Measurements from ENCODE around the gene ZNF12.

Gene ZNF12

DNA sequence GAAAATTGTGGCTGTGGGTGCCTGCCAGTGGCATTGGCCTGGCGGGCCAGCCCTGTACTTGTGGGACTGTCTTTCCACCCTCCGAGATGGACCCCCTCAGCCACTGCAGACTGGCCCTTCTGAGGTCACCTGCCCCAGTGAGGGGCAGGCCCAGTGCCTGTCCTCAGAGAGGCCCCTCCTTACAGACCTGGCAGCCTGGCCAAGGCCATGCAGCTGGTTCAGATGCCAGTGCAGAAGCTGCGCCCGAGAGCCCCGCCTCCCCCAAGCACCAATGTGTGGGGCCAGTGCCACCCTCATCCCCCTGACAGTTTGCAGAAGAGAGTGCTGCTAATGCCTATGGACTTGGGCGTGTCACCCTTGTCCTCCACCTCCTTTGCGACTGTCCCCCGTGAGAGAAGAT lies 59.7 kb downstream of the ZNF12 start:
- Mint-ChIP-seq H3K4me3 (no peak overlapping the region), H3K36me3 (ENCODE audit: low read depth) (peaks cover 96% of the 10 kb centered on the region), H3K4me1 (ENCODE audit: low read depth) (no peaks in the 10 kb centered on the region), H3K27me3 (no peaks in the 10 kb centered on the region), H3K27ac (peak overlapping the region; percentile 74), H3K9me3 (peaks cover 4% of the 10 kb centered on the region)
- DNase-seq, result no peak

DNA sequence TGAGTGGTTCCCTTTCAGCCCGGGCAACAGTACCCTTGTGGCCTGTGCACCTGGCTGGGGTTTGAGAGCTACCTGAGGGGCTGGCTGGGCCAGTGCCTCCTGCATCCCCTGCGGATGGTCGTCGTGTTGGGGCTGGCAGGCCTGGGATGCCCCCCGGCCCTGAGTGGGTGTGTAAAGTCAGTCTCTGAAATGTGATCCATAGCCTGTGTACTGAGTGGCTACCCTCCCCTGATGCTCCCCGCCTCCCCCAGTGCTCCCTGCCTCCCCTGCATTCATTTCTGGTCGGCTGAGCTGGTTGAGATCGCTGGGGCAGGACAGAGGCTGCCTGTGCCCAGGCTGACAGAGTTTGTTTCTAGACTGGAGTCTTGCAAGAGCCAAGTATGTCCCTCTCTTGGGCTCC lies 60.3 kb downstream of the ZNF12 start:
- H3K4me3 Mint-ChIP-seq, result no peak overlapping the region
- DNase-seq, result no peak
- no peaks in the 10 kb centered on the region for H3K4me1 Mint-ChIP-seq (ENCODE audit: low read depth)
- H3K27me3 Mint-ChIP-seq, result no peaks in the 10 kb centered on the region
- peaks cover 96% of the 10 kb centered on the region for H3K36me3 Mint-ChIP-seq (ENCODE audit: low read depth)
- H3K27ac Mint-ChIP-seq, result peak overlapping the region; percentile 74
- peaks cover 4% of the 10 kb centered on the region for H3K9me3 Mint-ChIP-seq

DNA sequence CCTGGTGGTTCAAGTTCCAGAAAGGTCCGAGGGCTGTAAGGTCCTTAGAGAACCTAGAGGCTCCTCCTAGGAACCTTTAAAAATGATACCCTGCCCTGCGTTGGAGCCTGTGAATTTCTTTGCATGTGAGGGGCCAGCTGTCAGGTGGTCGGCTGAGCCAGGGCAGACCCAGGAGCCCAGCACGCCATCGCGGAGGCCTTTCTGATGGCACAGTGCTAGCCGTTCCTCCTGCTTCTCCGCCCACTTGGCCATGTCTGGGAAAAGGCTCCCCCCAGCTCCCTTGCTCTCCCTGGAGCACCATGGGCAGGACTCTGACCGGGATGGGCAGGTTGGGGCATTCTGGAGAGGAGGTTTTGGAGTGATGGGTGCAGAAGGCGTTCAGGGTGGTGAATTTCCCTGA lies 62.0 kb downstream of the ZNF12 start:
- Mint-ChIP-seq H3K4me3 (no peak overlapping the region), H3K36me3 (ENCODE audit: low read depth) (peaks cover 96% of the 10 kb centered on the region), H3K4me1 (ENCODE audit: low read depth) (peaks cover 6% of the 10 kb centered on the region), H3K27me3 (no peaks in the 10 kb centered on the region), H3K9me3 (peaks cover 5% of the 10 kb centered on the region), H3K27ac (no peak overlapping the region)
- DNase-seq, result no peak

GRCh38 chr7:6643915-6644625 lies 62.7 kb downstream of the ZNF12 start:
- no peak overlapping the region for H3K4me3 Mint-ChIP-seq
- H3K27ac Mint-ChIP-seq, result no peak overlapping the region
- H3K27me3 Mint-ChIP-seq, result no peaks in the 10 kb centered on the region

DNA sequence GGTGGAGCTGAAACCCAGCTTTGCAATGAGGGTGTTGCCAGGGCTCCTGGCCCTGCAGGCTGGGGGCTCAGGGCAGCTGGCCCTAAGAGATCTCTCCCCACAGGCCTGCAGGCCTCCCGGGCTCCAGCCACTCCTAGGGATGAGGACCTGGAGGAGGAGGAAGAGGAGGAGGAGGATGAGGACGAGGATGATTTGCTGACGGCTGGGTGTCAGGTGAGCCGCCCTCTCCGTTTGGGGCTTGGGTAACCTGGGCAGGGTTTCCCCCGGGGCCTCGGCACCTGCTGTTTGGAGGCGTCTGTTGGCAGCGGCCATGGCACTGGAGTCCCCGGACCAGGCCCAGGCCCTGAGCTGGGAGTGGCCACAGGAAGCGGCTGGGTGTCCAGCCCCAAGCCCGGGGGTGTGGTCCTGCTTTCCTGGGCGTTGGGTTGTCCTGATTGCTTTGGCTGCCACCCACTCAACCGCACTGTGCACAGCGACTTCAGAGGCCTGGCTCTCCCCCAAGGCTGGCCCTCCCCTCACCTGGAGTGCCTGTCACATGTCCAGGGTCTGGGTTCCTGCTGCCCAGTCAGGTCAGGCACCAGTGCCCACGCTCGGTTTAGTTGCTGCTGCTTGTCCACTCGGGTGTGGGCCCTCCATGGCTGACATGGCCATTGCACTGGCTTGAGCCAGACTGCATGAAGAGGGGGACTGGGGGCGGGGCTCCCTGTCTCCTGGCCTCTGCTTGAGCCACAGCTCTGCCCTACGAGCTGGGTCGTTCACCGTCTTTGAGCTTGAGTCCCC lies 63.7 kb downstream of the ZNF12 start:
- H3K27ac Mint-ChIP-seq, result no peak overlapping the region
- peaks cover 5% of the 10 kb centered on the region for H3K9me3 Mint-ChIP-seq
- DNase-seq, result no peak
- H3K4me1 Mint-ChIP-seq (ENCODE audit: low read depth), result peaks cover 22% of the 10 kb centered on the region
- no peaks in the 10 kb centered on the region for H3K27me3 Mint-ChIP-seq
- H3K36me3 Mint-ChIP-seq (ENCODE audit: low read depth), result peaks cover 95% of the 10 kb centered on the region
- no peak overlapping the region for H3K4me3 Mint-ChIP-seq

More at GRCh38 chr7:6643915-6644625, 62.7 kb downstream of the ZNF12 start:
- H3K36me3 Mint-ChIP-seq (ENCODE audit: low read depth), result peaks cover 96% of the 10 kb centered on the region
- H3K9me3 Mint-ChIP-seq, result peaks cover 5% of the 10 kb centered on the region
- no peak for DNase-seq
- peaks cover 13% of the 10 kb centered on the region for H3K4me1 Mint-ChIP-seq (ENCODE audit: low read depth)

GRCh38 chr7:6642239-6642839 lies 64.4 kb downstream of the ZNF12 start:
- H3K9me3 Mint-ChIP-seq, result peaks cover 5% of the 10 kb centered on the region
- H3K4me3 Mint-ChIP-seq, result no peak overlapping the region
- H3K36me3 Mint-ChIP-seq (ENCODE audit: low read depth), result peaks cover 91% of the 10 kb centered on the region
- DNase-seq, result no peak
- no peaks in the 10 kb centered on the region for H3K27me3 Mint-ChIP-seq
- H3K4me1 Mint-ChIP-seq (ENCODE audit: low read depth), result peaks cover 25% of the 10 kb centered on the region
- no peak overlapping the region for H3K27ac Mint-ChIP-seq

- H3K36me3 Mint-ChIP-seq (ENCODE audit: low read depth), result peaks cover 82% of the 10 kb centered on the region
- no peaks in the 10 kb centered on the region for H3K27me3 Mint-ChIP-seq
These were observed 65.3 kb downstream of the ZNF12 start for GRCh38 chr7:6641305-6642035.

GRCh38 chr7:6640246-6640721 lies 66.5 kb downstream of the ZNF12 start:
- Mint-ChIP-seq H3K27ac (peak overlapping the region; percentile 92), H3K27me3 (no peaks in the 10 kb centered on the region), H3K36me3 (ENCODE audit: low read depth) (peaks cover 71% of the 10 kb centered on the region), H3K4me1 (ENCODE audit: low read depth) (peaks cover 25% of the 10 kb centered on the region), H3K9me3 (peaks cover 5% of the 10 kb centered on the region), H3K4me3 (peak overlapping the region; percentile 87)
- peak; percentile 55 for DNase-seq

More at GRCh38 chr7:6641305-6642035, 65.3 kb downstream of the ZNF12 start:
- peak overlapping the region; percentile 4 for H3K27ac Mint-ChIP-seq
- no peak overlapping the region for H3K4me3 Mint-ChIP-seq
- no peak for DNase-seq
- peaks cover 25% of the 10 kb centered on the region for H3K4me1 Mint-ChIP-seq (ENCODE audit: low read depth)
- peaks cover 5% of the 10 kb centered on the region for H3K9me3 Mint-ChIP-seq

DNA sequence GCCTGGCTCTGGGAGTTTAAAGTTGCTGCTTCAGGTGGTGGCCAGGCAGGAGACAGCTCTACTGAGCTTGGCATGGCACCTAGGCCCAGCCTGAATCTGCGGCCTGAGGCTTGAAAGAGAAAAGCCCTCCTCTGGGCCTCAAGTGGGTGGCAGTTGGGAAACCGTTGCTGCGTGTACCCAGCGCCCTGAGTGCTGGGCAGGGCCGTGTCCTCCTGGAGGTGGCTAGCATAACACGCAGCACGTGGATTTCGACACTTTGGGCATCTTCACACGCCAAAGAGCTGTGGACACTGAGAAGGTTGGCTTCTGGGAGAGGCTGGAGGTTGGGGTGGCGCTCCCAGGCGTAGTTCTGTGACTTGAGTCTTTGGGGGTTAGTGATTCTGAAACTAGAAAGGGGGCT lies 67.1 kb downstream of the ZNF12 start:
- Mint-ChIP-seq H3K4me3 (peak overlapping the region; percentile 87), H3K4me1 (ENCODE audit: low read depth) (peaks cover 27% of the 10 kb centered on the region), H3K27ac (peak overlapping the region; percentile 92), H3K27me3 (no peaks in the 10 kb centered on the region), H3K36me3 (ENCODE audit: low read depth) (peaks cover 65% of the 10 kb centered on the region), H3K9me3 (peaks cover 7% of the 10 kb centered on the region)
- no peak for DNase-seq

DNA sequence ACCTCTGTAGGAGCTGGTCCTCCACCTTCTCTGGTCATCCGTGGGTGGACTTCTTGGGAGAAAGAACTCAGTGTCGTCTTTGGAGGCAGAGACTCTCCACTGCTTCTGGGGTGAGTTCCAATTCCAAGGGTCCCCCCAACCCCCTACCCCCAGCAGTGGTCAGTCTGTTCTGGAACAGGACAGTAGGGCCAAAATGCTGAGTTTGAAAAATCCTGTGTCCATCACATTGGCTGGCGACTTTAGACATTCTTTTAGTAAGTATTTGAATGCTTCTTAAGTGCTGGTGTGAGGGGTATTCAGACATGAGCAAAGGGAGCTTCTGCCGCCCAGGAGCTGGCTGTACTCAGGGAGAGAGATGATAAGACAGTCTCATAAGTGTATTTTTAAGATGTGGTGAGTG lies 67.7 kb downstream of the ZNF12 start:
- H3K4me3 Mint-ChIP-seq, result peak overlapping the region; percentile 87

More for the DNA sequence above, 67.7 kb downstream of the ZNF12 start:
- DNase-seq, result no peak
- Mint-ChIP-seq H3K27ac (peak overlapping the region; percentile 92), H3K9me3 (peaks cover 7% of the 10 kb centered on the region), H3K4me1 (ENCODE audit: low read depth) (peaks cover 27% of the 10 kb centered on the region), H3K27me3 (no peaks in the 10 kb centered on the region), H3K36me3 (ENCODE audit: low read depth) (peaks cover 59% of the 10 kb centered on the region)
